Measurements from ENCODE around the gene NOP16. TPM values are rescaled to one million over a fixed set of nuclear protein-coding genes. Genes with fewer than 3 reads are reported as not detected.
"Not testable (repeated sequence)": the region's sequence is repeated elsewhere in the genome, so short reads cannot be mapped to it uniquely, and the experiment has no call there.

NOP16 gene
- polyA plus RNA-seq, 6 donors from 2014 or later, result 15.9 to 39.6 (median 26.5) TPM

GRCh38 chr5:176415952-176416924, 27.8 kb upstream of the NOP16 start, which contains the start of gene CLTB:
Gene CLTB, minus strand, starts transcription at chr5:176416539. Its CDS starts 176 bp downstream, at chr5:176416363.
- H3K4me1 Mint-ChIP-seq, result peaks cover 20 to 44% (median 41%) of the 10 kb centered on the region in 3 donors
- DNase-seq, result peak; percentile 80
- H3K4me3 Mint-ChIP-seq, result peak within 1 kb of the TSS; percentile 79 to 90 (median 84)
- H3K27ac Mint-ChIP-seq, result peak within 1 kb of the TSS; percentile 27 to 90 (median 76)
- peaks cover 0 to 8% (median 0%) of the 10 kb centered on the region in 7 donors for H3K9me3 Mint-ChIP-seq
- peak; percentile 93 to 95 for ATAC-seq (ENCODE audit: low read depth in 2 of 2)
- H3K27me3 Mint-ChIP-seq, result peaks cover 0 to 5% (median 3%) of the 10 kb centered on the region in 3 donors
- no peaks in the 10 kb centered on the region for H3K36me3 Mint-ChIP-seq

- H3K9me3 Mint-ChIP-seq, result no peaks in the 10 kb centered on the region
- peaks cover 0 to 2% (median 0%) of the 10 kb centered on the region in 3 donors for H3K27me3 Mint-ChIP-seq
- ATAC-seq (ENCODE audit: low read depth in 2 of 2) (no peak), DNase-seq (no peak)
- no peaks in the 10 kb centered on the region for H3K36me3 Mint-ChIP-seq
- peak overlapping the region in 5 of 6 donors; percentile 44 to 88 (median 73) for H3K27ac Mint-ChIP-seq
- peaks cover 26 to 51% (median 41%) of the 10 kb centered on the region in 3 donors for H3K4me1 Mint-ChIP-seq
- H3K4me3 Mint-ChIP-seq, result peak overlapping the region; percentile 79 to 90 (median 84)
Observed at GRCh38 chr5:176415240-176415951, 27.0 kb upstream of the NOP16 start.

DNA sequence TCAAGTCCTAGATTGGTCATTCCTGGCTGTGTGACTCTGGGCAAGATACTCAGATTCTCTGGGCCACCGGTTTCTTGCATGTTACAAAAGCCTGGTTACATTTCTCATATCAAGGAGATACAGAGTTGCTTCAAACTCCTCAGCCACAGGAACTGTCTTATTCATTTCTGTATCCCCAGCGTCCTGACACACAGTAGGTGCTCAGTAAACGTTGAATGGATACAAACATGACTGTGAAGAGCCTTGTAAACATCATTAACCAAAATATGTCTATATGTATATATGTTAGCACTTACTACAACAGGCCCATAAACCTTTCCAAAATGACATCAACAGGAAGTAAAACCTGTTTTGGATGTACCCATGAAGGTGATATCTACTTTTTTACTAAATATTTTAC, 26.3 kb upstream of the NOP16 start:
- no peak for DNase-seq
- ATAC-seq (ENCODE audit: low read depth in 2 of 2), result no peak
- Mint-ChIP-seq H3K27ac (peak overlapping the region in 3 of 6 donors; percentile 7 to 88 (median 67)), H3K27me3 (no peaks in the 10 kb centered on the region), H3K4me3 (peak overlapping the region in 7 of 8 donors; percentile 47 to 89 (median 82)), H3K36me3 (peaks cover 0 to 5% of the 10 kb centered on the region in 2 donors), H3K9me3 (no peaks in the 10 kb centered on the region), H3K4me1 (peaks cover 26 to 51% (median 41%) of the 10 kb centered on the region in 3 donors)

DNA sequence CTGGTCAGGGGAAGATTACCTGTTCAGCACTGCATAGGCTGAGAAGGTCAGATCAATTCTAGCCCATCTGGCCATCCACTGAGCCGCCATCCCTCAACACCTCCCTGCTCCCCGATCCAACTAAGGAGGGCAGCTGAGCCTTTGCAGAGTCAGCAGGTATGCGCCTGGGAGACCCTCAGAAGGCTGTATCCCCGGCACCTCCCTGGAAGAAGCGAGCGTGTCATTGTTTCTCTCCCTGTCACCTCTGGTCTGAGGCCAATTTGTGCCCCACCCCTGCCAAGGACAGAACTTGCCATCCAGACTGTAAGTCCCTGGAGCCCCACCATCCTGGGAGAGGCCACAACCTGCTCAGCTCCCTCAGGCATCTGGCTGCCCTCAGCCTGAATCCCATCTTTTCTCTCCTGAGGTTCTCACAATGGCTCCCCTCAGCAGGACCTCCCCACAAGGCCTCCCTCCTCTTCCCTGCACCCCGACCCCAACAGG, 25.4 kb upstream of the NOP16 start:
- Mint-ChIP-seq H3K36me3 (peaks cover 0 to 7% of the 10 kb centered on the region in 2 donors), H3K9me3 (no peaks in the 10 kb centered on the region), H3K4me1 (peaks cover 26 to 51% (median 41%) of the 10 kb centered on the region in 3 donors), H3K27ac (peak overlapping the region in 2 of 6 donors; percentile 60 to 74), H3K27me3 (no peaks in the 10 kb centered on the region), H3K4me3 (peak overlapping the region in 3 of 8 donors; percentile 3 to 84 (median 25))
- ATAC-seq (ENCODE audit: low read depth in 2 of 2) (no peak), DNase-seq (no peak)

DNA sequence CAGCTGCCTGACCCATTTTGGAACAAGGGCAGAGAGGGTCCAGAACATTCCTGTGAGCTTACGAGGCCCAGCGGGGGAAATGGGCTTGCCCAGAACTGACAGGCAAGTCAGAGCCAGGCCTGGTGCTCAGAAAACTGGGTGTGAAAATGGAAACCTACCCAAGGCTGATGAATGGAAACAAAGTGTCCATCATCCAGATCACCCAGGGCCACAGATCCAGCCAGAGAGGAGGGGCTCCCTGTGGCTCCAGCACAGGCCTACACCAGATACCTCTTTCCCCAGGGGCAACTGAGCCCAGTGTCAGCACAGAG, 24.8 kb upstream of the NOP16 start:
- H3K27ac Mint-ChIP-seq, result no peak overlapping the region
- DNase-seq, result no peak
- no peaks in the 10 kb centered on the region for H3K27me3 Mint-ChIP-seq
- peaks cover 26 to 51% (median 41%) of the 10 kb centered on the region in 3 donors for H3K4me1 Mint-ChIP-seq
- no peaks in the 10 kb centered on the region for H3K9me3 Mint-ChIP-seq
- ATAC-seq (ENCODE audit: low read depth in 2 of 2), result no peak
- H3K36me3 Mint-ChIP-seq, result peaks cover 0 to 7% of the 10 kb centered on the region in 2 donors
- H3K4me3 Mint-ChIP-seq, result no peak overlapping the region

- no peak overlapping the region for H3K27ac Mint-ChIP-seq
- H3K4me1 Mint-ChIP-seq, result peaks cover 26 to 51% (median 41%) of the 10 kb centered on the region in 3 donors
- DNase-seq, result no peak
- H3K36me3 Mint-ChIP-seq, result peaks cover 0 to 7% of the 10 kb centered on the region in 2 donors
- H3K9me3 Mint-ChIP-seq, result no peaks in the 10 kb centered on the region
- ATAC-seq (ENCODE audit: low read depth in 2 of 2), result no peak
- no peaks in the 10 kb centered on the region for H3K27me3 Mint-ChIP-seq
- peak overlapping the region in 1 of 8 donors; percentile 62 for H3K4me3 Mint-ChIP-seq
Observed at GRCh38 chr5:176412517-176413254, 24.3 kb upstream of the NOP16 start.

GRCh38 chr5:176410486-176411180, 22.2 kb upstream of the NOP16 start:
- Mint-ChIP-seq H3K36me3 (peaks cover 7 to 9% of the 10 kb centered on the region in 2 donors), H3K9me3 (no peaks in the 10 kb centered on the region), H3K27ac (peak overlapping the region in 1 of 6 donors; percentile 20), H3K4me3 (no peak overlapping the region), H3K27me3 (no peaks in the 10 kb centered on the region), H3K4me1 (peaks cover 20 to 45% (median 29%) of the 10 kb centered on the region in 3 donors)
- no peak for DNase-seq
- no peak for ATAC-seq (ENCODE audit: low read depth in 2 of 2)

DNA sequence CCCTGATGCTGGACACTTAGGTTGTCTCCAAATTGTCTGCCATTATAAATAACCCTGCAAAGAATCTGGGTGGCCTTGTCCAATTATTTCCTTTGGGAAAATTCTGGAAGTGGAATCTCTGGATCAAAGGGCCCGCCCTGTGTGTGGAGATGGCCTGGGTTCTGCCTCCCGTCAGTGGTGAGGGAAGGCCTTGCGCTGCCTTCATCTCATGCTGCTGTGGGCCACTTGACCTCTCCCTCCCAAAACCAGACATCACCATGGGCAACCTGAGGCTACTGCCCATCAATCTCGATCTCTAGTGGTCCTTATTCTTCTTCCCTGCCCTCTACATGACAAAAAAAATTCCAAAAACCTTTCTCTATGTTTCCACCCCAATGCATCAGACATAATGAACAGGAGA, 21.4 kb upstream of the NOP16 start:
- no peaks in the 10 kb centered on the region for H3K27me3 Mint-ChIP-seq
- peaks cover 20 to 38% (median 20%) of the 10 kb centered on the region in 3 donors for H3K4me1 Mint-ChIP-seq
- H3K9me3 Mint-ChIP-seq, result peaks cover 0 to under 1% (median 0%) of the 10 kb centered on the region in 7 donors
- H3K36me3 Mint-ChIP-seq, result peaks cover 7 to 9% of the 10 kb centered on the region in 2 donors
- no peak overlapping the region for H3K4me3 Mint-ChIP-seq
- ATAC-seq (ENCODE audit: low read depth in 2 of 2) (no peak), DNase-seq (no peak)
- H3K27ac Mint-ChIP-seq, result no peak overlapping the region

- H3K36me3 Mint-ChIP-seq, result peaks cover 7 to 9% of the 10 kb centered on the region in 2 donors
- ATAC-seq (ENCODE audit: low read depth in 2 of 2) (no peak), DNase-seq (no peak)
- H3K27ac Mint-ChIP-seq, result no peak overlapping the region
- H3K4me3 Mint-ChIP-seq, result no peak overlapping the region
- peaks cover 0 to 1% (median 0%) of the 10 kb centered on the region in 7 donors for H3K9me3 Mint-ChIP-seq
- H3K4me1 Mint-ChIP-seq, result peaks cover 9 to 26% (median 16%) of the 10 kb centered on the region in 3 donors
- H3K27me3 Mint-ChIP-seq, result no peaks in the 10 kb centered on the region
Observed at GRCh38 chr5:176408590-176408989, 20.2 kb upstream of the NOP16 start.

- not testable (repeated sequence) for DNase-seq; H3K27me3 Mint-ChIP-seq; H3K27ac Mint-ChIP-seq; H3K36me3 Mint-ChIP-seq; H3K9me3 Mint-ChIP-seq; ATAC-seq (ENCODE audit: low read depth in 2 of 2)
- Mint-ChIP-seq H3K4me3 (peak overlapping the region in 1 of 8 donors; percentile 10), H3K4me1 (peaks cover 6 to 24% (median 16%) of the 10 kb centered on the region in 3 donors)
Observed at GRCh38 chr5:176408252-176408573, 19.8 kb upstream of the NOP16 start.

- Mint-ChIP-seq H3K36me3 (peaks cover 8 to 9% of the 10 kb centered on the region in 2 donors), H3K4me3 (peak overlapping the region in 1 of 8 donors; percentile 10), H3K9me3 (peaks cover 0 to 1% (median 0%) of the 10 kb centered on the region in 7 donors), H3K4me1 (peaks cover under 1 to 19% (median 11%) of the 10 kb centered on the region in 3 donors), H3K27me3 (no peaks in the 10 kb centered on the region), H3K27ac (peak overlapping the region in 1 of 6 donors; percentile 16)
- no peak for ATAC-seq (ENCODE audit: low read depth in 2 of 2)
- DNase-seq, result no peak
Observed at GRCh38 chr5:176407456-176408251, 19.3 kb upstream of the NOP16 start.

Data from naive B cell (primary cell).